ENCODE measurements around the gene FCGR3A.

The FCGR3A gene

GRCh38 chr1:161499099-161500039 is 50.2 kb downstream of the FCGR3A start:
- TF ChIP-seq, protein P1, sequence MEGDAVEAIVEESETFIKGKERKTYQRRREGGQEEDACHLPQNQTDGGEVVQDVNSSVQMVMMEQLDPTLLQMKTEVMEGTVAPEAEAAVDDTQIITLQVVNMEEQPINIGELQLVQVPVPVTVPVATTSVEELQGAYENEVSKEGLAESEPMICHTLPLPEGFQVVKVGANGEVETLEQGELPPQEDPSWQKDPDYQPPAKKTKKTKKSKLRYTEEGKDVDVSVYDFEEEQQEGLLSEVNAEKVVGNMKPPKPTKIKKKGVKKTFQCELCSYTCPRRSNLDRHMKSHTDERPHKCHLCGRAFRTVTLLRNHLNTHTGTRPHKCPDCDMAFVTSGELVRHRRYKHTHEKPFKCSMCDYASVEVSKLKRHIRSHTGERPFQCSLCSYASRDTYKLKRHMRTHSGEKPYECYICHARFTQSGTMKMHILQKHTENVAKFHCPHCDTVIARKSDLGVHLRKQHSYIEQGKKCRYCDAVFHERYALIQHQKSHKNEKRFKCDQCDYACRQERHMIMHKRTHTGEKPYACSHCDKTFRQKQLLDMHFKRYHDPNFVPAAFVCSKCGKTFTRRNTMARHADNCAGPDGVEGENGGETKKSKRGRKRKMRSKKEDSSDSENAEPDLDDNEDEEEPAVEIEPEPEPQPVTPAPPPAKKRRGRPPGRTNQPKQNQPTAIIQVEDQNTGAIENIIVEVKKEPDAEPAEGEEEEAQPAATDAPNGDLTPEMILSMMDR (conservative IDR thresholded peaks at IDR 0.05; ENCODE audit: low read depth) = no peak
- ChIA-PET CTCF (no interaction called here), POLR2A (ENCODE audit: low non-redundant PET) (no interaction called here)

GRCh38 chr1:161498646-161499045 is 51.0 kb downstream of the FCGR3A start:
- ChIA-PET POLR2A (ENCODE audit: low non-redundant PET) (no interaction called here), CTCF (interaction anchor here (0.6 kb wide), 1 partner anchor 484 kb away, joined by 4 read pairs; no protein-coding TSS in a partner anchor)
- TF ChIP-seq, protein P1 (conservative IDR thresholded peaks at IDR 0.05; ENCODE audit: low read depth) = no peak
- H3K27ac ChIP-seq = no peak overlapping the region
- no peak for DNase-seq (ENCODE audit: low spot score)

More at GRCh38 chr1:161499099-161500039, 50.2 kb downstream of the FCGR3A start:
- no peak for DNase-seq (ENCODE audit: low spot score)
- no peak overlapping the region for H3K27ac ChIP-seq

DNA sequence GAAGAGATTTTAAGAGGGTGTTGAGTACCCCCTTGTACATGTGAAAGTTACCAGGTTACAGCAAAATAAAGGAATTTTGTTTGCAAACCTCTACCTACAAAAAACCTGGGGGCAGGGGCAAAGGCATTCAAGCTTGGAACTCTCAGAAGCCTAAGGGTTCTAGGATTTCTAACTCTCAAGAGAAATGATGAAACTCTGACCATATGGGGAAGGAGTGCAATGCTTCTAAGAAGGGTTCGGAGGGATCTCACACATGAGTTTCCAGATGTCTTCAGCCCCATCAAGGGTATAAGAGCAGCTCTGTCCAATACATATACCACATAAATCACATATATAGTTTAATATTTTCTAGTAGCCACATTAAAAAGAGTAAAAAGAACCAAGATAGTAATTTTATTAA is 51.7 kb downstream of the FCGR3A start:
- ChIA-PET CTCF (interaction anchor here (0.7 kb wide), 1 partner anchor 11 kb away, joined by 4 read pairs; no protein-coding TSS in a partner anchor), POLR2A (ENCODE audit: low non-redundant PET) (no interaction called here)
- TF ChIP-seq, protein P1 (conservative IDR thresholded peaks at IDR 0.05; ENCODE audit: low read depth) = no peak
- no peak overlapping the region for H3K27ac ChIP-seq
- no peak for DNase-seq (ENCODE audit: low spot score)

DNA sequence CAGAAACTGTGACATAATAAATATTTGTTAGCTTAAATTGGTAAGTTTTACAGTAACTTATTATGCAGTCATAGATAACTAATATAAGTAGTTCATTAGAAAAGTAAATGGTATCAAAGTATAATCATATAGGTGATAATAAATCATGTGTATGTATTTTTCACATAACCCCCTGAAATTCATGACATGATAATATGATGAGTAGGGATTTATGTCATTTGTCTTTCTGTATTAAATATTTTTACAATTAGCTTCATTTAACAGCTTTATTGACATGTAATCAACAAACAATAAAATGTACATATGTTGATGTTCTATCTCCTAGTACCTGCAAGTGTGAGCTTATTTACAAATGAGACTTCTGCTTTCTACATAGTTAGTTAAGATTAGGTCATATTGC is 54.1 kb downstream of the FCGR3A start:
- TF ChIP-seq, protein P1 (conservative IDR thresholded peaks at IDR 0.05; ENCODE audit: low read depth) = no peak
- no peak for DNase-seq (ENCODE audit: low spot score)
- ChIA-PET CTCF (no interaction called here), POLR2A (ENCODE audit: low non-redundant PET) (no interaction called here)
- no peak overlapping the region for H3K27ac ChIP-seq

GRCh38 chr1:161494091-161494735 is 55.4 kb downstream of the FCGR3A start:
- no peak for DNase-seq (ENCODE audit: low spot score)
- TF ChIP-seq, protein P1 (conservative IDR thresholded peaks at IDR 0.05; ENCODE audit: low read depth) = no peak
- ChIA-PET CTCF (no interaction called here), POLR2A (ENCODE audit: low non-redundant PET) (no interaction called here)
- H3K27ac ChIP-seq = no peak overlapping the region

DNA sequence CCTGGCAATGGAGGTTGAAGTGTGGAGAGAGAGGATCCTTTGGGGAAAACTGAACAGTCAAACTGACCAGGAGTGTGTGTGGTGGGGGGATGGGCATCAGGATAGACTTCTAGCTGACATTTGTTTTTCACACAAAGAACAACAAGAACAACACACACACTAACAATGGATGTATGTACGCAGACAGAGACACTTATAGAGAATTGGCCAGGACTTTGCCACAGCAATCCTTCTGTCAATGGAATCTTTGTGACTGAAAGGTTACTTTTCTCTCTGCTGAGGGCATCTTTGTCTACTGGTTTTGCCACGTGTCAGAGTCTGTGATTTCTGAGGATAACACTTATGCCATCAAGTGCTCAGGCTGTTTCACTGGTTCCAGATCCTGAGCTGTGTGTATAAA is 56.8 kb downstream of the FCGR3A start:
- ChIA-PET POLR2A (ENCODE audit: low non-redundant PET) (no interaction called here), CTCF (no interaction called here)
- no peak overlapping the region for H3K27ac ChIP-seq
- no peak for DNase-seq (ENCODE audit: low spot score)
- TF ChIP-seq, protein P1 (conservative IDR thresholded peaks at IDR 0.05; ENCODE audit: low read depth) = no peak
